NCI-H345 treated with DMSO at 0.1 percent for 48 hours (cell line): ENCODE data around the gene EPHB4.
"Not testable (repeated sequence)": the region's sequence is repeated elsewhere in the genome, so short reads cannot be mapped to it uniquely, and the experiment has no call there.

Source experiments
- DNase-seq: peaks from one replicate; lab custom pipeline; 2025; ENCODE audit not compliant: unreplicated experiment; lab: John Stamatoyannopoulos, UW

The EPHB4 gene

DNA sequence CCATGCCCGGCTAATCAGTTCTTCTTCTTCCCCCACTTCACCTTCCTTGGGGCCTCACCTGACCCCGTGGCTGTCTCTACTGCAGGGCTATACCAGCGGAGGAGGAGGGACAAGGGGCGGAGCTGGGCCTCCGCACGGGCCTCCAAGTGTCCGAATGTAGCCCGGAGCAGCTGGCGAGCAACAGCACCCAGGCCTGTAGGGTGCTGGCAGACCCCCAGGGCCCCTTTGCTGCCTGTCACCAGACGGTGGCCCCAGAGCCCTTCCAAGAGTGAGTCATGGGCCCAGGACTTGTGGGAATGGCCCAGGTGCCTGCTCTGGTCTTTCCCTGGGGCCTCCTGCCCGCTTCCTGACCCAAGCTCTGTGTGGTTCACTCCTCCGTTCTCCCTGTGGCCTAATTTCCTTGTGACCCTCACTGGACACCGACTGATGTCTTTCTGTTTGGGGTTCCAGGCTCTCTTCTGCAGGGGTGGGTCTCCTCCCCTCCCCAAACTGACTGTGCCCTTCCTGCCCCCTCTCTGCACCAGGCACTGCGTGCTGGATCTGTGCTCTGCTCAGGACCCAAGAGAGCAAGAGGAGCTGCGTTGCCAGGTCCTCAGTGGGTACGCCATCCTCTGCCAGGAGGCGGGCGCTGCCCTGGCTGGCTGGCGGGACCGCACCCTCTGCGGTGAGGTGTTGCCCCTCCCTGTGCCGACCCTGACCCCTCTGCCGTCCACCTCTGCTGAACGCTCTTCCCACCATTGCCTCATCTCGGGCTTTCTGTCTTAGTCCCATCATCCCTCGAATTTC, 35.2 kb downstream of the EPHB4 start:
- no peak for DNase-seq

- no peak for DNase-seq
These were observed 38.3 kb downstream of the EPHB4 start for GRCh38 chr7:100789055-100789454.

- DNase-seq: no peak
These were observed 41.0 kb downstream of the EPHB4 start for GRCh38 chr7:100786323-100786722.

DNA sequence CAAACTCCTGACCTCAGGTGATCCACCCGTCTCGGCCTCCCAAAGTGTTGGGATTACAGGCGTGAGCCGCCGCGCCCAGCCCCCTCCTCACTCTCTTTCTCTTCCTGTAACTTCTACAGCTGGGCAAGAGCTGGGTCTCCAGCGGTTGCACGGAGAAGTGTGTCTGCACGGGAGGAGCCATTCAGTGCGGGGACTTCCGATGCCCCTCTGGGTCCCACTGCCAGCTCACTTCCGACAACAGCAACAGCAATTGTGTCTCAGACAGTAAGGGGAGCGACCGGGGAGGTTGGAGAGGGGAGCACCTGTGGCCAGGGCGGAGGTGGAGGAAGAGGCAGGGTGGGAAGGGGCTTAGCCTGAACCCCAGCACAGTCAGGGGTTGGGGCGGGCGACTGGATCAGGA, 41.4 kb downstream of the EPHB4 start:
- no peak for DNase-seq

DNA sequence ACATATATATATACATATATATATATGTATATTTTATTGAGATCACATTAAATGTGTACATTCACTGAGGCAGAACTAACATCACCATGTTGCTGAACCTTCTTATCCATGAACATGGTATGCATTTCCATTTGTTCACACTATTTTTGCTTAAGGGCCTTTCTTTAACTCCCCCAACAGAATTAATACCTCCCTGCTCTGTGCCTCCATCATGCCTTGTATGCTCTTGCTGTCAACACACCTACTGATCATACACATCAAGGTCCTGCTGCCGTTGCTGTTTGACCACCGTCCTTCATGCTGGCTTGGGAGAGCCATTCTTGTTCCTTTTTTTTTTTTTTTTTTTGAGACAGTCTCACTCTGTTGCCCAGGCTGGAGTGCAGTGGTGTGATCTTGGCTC, 43.5 kb downstream of the EPHB4 start:
- no peak for DNase-seq

GRCh38 chr7:100781255-100781654, 46.1 kb downstream of the EPHB4 start:
- no peak for DNase-seq

GRCh38 chr7:100779359-100779758, 48.0 kb downstream of the EPHB4 start:
- no peak for DNase-seq

DNA sequence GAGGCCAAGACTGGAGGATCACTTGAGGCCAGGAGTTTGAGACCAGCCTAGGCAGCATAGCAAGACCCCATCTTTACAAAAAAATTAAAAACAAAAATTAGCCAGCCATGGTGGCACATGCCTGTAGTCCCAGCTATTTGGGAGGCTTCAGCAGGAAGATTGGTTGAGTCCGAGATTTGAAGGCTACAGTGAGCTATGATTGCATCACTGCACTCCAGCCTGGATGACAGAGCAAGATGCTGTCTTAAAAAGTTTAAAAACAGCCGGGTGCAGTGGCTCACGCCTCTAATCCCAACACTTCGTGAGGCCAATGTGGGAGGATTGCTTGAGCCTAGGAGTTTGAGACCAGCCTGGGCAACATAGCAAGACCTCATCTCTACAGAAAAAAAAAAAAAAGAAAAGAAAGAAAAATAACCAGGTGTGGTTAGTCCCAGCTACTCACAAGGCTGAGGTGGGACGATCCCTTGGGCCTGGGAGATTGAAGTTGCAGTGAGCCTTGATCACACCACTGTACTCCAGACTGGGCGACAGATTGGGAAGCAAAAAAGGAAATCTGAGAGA, 49.2 kb downstream of the EPHB4 start:
- no peak for DNase-seq

- no peak for DNase-seq
These were observed 53.8 kb downstream of the EPHB4 start for GRCh38 chr7:100773491-100773890.

DNA sequence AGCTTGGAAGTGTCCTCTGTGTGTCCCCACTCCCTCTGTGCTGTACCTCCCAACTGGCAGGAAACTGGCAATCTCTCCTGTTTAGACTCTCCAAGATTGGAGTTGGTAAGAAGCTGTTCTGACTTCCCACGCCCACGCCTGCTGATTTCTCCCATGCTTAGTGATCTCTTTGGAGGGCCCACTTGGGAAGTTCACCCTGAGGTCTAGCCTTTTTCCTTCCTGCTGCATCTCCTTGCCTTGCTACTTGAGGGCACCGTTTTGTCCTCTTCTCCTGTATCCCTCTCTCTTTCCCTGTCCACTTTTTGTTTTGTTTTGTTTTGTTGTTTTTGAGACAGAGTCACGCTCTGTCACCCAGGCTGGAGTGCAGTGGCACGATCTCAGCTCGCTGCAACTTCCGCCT, 58.5 kb downstream of the EPHB4 start:
- DNase-seq: no peak

DNA sequence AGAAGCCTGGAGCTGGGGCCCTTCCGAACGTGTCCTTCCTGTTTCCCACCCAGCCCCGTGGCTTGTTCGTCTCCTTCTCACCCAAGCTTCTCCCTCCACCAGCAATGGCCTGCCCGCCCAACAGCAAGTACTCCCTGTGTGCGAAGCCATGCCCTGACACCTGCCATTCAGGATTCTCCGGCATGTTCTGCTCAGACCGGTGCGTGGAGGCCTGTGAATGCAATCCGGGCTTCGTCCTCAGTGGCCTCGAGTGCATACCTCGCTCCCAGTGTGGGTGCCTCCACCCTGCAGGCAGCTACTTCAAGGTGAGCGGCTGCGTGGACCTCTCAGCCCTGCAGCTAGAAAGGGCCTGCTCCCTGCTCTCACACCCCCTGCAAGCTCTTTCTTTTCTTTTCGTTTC, 62.1 kb downstream of the EPHB4 start:
- no peak for DNase-seq

- DNase-seq: no peak
These were observed 62.5 kb downstream of the EPHB4 start for GRCh38 chr7:100764841-100765240.

- no peak for DNase-seq
These were observed 63.7 kb downstream of the EPHB4 start for GRCh38 chr7:100763556-100764140.

DNA sequence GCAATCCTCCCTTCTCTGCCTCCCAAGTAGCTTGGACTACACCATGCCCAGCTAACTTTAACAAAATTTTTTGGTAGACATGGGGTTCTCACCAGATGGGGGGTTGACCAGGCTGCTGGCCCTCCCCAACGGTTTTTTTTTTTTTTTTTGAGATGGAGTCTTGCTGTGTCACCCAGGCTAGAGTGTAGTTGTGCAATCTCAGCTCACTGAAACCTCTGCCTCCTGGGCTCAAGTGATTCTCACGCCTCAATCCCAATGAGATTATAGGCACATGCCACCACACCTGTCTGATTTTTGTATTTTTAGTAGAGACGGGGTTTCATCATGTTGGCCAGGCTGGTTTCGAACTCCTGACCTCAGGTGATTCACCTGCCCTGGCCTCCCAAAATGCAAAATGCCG, 64.5 kb downstream of the EPHB4 start:
- DNase-seq: not testable (repeated sequence)

- no peak for DNase-seq
These were observed 67.8 kb downstream of the EPHB4 start for GRCh38 chr7:100759357-100760171.

- no peak for DNase-seq
These were observed 73.6 kb downstream of the EPHB4 start for GRCh38 chr7:100753750-100754149.

- DNase-seq: no peak
These were observed 74.3 kb downstream of the EPHB4 start for GRCh38 chr7:100752994-100753393.
